HG03097 (cell line): ENCODE data around the gene PRUNE1.

Experiments used
- ATAC-seq: cut with Tn5 transposase; IDR thresholded peaks from one replicate; pipeline ENCODE4 v1.9.1; 2021; ENCODE audit not compliant: unreplicated experiment, low FRiP score

PRUNE1 gene

DNA sequence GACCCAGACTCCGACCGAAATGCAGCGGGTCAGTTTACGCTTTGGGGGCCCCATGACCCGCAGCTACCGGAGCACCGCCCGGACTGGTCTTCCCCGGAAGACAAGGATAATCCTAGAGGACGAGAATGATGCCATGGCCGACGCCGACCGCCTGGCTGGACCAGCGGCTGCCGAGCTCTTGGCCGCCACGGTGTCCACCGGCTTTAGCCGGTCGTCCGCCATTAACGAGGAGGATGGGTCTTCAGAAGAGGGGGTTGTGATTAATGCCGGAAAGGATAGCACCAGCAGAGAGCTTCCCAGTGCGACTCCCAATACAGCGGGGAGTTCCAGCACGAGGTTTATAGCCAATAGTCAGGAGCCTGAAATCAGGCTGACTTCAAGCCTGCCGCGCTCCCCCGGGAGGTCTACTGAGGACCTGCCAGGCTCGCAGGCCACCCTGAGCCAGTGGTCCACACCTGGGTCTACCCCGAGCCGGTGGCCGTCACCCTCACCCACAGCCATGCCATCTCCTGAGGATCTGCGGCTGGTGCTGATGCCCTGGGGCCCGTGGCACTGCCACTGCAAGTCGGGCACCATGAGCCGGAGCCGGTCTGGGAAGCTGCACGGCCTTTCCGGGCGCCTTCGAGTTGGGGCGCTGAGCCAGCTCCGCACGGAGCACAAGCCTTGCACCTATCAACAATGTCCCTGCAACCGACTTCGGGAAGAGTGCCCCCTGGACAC lies 39.8 kb downstream of the PRUNE1 start:
- ATAC-seq, result no peak

DNA sequence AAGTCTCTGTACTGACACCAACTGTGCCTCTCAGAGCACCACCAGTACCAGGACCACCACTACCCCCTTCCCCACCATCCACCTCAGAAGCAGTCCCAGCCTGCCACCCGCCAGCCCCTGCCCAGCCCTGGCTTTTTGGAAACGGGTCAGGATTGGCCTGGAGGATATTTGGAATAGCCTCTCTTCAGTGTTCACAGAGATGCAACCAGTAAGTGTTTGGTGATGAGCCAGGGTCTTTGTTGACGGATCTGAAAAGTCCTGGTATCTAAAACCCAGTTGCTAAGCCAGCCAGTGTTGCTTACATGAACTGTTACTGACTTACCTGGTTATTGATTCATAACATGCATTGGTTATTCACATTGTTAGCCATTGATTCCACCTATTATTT lies 40.4 kb downstream of the PRUNE1 start:
- ATAC-seq, result no peak

DNA sequence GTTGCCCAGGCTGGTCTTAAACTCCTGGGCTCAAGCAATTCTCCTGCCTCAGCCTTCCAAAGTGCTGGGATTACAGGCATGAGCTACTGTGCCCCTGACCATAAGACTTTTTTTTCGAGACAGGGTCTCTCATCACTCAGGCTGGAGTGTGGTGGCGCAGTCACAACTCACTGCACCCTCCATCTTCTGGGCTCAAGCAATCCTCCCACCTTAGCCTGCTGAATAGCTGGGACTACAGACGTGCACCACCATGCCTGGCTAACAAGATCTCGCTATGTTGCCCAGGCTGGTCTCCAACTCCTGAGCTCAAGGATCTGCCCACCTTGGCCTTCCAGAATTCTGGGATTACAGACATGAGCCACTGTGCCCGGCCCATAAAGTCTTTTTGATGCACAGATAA lies 41.2 kb downstream of the PRUNE1 start:
- ATAC-seq, result no peak

GRCh38 chr1:151050051-151050688 lies 41.9 kb downstream of the PRUNE1 start:
- ATAC-seq, result no peak

DNA sequence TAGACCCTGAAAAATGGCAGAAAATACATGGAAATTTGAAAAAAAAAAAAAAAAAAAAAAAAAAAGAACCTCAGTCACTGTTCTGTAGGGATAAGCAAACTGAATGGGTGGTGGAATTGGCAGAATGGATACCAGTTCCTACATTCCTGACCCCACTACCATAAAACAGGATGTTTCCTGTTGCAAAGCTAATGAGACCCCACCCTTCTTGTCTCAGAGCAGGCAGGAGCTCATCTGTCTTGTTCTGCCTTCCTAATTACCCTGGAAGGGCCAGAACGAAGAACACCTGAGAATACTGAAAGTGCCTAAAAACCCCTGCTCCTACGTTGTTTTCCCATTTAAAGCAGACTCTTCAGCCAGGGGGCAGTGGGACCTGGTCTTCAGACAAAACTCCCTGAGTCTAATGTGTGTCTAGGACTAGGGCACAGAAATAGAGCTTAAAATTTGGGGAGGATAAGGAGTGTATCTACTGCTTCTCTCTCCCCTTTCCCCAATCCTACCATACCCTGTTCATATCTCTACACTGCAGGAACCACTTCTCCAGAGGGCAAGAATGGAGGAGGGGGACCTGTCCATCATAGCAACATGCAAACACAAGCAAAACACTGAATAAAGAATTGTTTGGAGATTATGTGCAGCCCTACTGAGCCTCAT lies 43.2 kb downstream of the PRUNE1 start:
- ATAC-seq, result no peak

- ATAC-seq, result no peak
Measured at GRCh38 chr1:151054971-151055547, 46.8 kb downstream of the PRUNE1 start.

DNA sequence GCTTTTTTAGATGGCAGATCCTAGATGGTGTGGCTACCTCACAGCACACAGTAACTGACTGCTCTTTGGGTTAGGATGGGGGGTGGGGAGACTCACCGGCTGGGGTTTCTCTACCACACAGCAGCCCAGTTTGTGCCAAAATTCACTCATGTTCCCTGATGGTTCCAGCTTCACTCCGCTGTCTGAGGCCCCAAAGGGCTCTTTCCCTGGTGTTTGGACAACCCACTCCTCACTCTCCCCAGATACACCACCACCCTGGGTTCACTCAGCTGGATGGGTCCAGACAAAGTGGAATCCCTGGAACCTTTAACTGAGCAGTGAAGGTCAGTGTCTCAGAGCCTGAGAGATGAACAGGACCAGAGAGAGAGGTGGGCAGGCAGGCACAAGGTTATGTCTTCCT lies 47.3 kb downstream of the PRUNE1 start:
- no peak for ATAC-seq

DNA sequence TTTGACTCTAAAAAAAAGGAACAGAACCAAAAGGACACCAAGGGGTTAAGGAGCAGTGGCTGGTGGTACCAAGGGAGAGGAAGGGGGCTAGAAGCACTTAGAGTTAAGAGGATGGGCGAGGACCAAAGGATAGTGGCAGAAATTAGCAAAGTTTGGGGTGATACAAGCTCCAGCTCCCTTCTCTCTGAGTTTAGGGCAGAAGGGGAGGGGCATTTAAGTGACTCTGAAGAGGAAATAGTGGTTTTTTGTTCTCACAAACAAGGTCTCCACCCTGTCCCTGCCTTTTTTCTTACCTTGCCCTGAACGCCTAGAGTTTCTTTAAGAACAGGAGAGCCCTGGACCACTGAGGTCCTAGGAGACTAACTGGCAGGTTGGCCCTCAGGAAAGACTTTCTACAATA lies 47.9 kb downstream of the PRUNE1 start:
- no peak for ATAC-seq

DNA sequence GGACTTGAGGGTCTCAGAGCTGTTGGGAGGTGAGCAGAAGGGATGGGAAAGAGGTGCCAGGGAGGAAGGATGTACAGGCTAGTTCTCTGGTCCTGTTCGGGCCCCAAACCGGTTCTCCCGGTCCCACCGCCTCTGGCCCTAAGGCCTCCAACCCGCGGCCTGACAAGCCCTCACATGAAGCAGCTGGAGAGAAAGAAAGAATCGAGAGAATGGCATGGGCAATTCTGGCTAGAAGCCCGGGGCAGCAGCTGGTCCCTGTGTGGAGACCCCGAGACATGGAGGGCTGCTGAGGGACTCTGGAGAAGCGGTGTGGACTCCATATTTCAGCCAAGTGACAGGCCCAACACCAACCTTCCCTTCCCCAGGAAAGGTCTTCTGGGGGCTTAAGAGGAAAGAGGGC lies 50.4 kb downstream of the PRUNE1 start:
- ATAC-seq, result no peak

DNA sequence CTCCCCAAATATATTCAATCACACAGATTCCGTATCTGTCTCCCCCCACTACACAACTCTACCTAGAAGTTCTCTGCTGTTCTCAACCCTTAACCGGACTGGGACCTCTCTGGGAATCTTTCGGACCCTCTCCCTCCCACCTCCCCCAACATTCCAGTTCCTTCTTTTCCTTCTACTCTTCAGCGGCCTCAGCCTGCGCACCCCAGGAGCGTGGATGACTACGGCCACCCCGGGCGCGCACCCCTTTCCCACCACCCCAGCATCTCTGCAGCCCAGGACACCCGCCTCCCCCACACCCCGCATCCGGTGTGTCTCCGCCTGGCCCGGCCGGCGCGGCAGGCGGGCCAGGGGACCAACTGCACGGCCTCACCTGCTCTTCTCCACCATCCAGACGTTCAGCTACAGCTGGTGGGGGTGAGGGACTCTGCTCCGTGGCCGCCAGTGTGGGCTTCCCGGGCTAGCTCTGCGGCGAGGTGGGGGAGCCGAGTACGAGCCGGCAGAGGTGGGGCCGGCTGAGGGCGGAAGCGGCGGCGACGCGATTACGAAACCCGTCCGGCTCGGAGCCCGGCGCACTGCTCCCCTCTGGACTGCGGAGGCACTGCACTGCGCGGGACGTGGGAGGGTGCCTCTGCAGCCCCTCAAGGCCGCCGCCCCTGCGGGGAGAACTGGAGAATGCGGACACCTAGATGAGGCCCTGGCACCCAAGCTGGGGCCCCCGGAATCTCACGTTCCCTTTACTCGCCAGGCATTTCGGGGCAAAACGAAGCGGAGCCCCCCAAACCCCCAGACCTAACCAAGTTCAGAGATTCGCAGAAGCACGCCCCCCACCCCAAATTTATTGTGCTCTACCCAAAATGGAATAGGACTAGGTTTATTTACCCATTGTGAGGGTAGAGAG lies 51.1 kb downstream of the PRUNE1 start, which contains the start of gene CDC42SE1:
TSS of gene CDC42SE1 (minus strand) at position 514 of the 898 bp plus-strand sequence. CDS start 3,892 bp downstream, outside the sequence.
- peak; percentile 75 for ATAC-seq

- no peak for ATAC-seq
Measured at GRCh38 chr1:151060007-151060656, 51.9 kb downstream of the PRUNE1 start, which contains the start of gene MLLT11. MLLT11 (plus strand) TSS chr1:151060397; CDS start chr1:151067225, 6,828 bp downstream.

DNA sequence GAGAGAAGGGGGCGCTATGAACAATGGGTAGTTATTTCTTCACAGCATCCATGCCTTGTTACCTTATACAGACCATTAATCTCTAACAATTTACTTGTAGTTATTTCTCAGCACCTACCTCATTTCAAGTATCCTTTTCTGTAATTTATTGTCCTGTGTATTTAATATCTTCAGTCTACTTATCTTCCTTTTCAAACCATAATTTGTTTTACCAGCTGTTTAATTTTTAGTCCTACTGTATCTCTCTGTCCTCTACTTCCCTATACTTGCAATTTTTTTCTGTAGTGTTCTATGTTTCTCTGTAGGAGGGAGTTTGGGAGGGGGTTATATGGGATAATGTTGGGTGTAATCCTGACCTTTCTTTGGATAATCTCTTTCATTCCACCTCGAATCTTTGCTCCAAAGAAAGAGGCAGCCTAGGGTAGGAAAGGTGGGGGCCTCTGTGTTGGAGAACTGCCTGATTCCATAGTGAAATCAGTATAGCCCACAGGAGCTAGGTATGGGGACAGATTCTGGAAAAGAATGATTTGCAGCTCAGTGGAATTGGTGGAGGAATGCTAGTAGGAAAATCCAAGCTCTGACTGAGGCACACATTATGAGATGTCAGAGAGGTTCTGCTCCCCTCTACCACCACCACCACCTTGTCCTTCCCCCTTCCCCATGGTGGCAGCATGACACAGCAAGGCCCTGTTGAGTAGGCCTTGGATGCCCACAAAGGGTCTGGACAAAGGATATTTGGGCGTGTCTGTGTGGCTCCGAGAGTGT lies 52.6 kb downstream of the PRUNE1 start:
- no peak for ATAC-seq

DNA sequence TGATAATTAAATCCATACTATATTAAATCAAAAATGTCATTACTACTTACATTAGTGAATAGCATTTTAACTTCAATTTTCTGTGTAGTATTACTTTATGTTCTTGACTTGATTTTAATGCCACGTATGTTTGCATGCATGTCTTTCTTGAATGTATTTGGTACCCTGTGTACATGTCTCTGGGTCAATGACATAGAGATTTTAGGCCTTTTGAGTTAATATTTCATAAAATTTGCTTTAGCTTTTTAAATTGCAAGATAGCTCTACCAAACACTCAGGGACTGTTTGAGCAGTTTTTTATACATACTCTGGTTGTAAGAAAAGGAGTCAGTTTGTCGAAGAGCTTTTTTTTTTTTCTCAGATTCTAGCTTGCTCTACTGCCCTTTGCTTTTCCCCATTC lies 53.5 kb downstream of the PRUNE1 start:
- no peak for ATAC-seq

- ATAC-seq, result no peak
Measured at GRCh38 chr1:151062741-151063371, 54.6 kb downstream of the PRUNE1 start.

DNA sequence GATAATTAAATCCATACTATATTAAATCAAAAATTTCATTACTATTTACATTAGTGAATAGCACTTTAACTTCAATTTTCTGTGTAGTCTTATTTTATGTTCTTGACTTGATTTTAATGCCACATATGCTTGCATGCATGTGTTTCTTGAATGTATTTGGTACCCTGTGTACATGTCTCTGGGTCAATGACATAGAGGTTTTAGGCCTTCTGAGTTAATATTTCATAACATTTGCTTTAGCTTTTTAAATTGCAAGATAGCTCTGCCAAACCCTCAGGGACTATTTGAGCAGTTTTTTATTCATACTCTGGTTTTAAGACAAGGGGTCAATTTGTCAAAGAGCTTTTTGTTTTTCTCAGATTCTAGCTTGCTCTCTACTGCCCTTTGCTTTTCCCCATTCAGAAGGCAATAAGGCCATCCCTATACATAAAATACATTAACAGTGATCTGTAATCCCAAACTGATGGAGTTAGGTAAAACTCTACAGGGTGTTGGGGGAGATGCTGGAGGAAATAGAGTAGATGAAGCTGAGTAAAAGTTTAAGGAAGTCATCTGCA lies 56.9 kb downstream of the PRUNE1 start:
- ATAC-seq, result no peak

DNA sequence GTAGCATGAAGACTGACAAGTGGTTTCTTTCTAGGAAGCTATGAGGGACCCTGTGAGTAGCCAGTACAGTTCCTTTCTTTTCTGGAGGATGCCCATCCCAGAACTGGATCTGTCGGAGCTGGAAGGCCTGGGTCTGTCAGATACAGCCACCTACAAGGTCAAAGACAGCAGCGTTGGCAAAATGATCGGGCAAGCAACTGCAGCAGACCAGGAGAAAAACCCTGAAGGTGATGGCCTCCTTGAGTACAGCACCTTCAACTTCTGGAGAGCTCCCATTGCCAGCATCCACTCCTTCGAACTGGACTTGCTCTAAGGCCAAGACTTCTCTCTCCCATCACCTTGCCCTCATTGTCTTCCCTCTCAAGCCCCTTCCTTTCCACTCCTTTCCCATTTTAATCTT lies 58.9 kb downstream of the PRUNE1 start:
- ATAC-seq, result no peak

DNA sequence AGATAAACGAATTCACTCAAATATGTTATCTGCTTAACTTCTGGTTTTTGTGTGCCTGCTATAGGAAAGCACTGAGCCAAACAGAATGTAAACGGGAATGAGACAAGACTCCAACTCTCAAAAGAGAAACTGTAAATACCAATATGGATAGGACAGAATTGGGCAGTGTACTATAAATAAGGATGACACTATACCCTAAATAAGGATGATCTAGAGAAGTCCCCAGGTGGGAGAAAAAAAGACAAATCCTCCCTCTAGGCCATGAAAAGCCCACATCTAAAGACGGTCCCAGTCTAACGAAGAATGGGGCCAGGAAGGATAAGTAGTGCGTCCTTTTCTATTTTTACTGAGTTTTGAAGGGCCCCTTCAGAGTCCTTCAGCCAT lies 60.8 kb downstream of the PRUNE1 start:
- ATAC-seq, result no peak
